Smooth muscle cell of the coronary artery (primary cell): ENCODE data around the gene ZNF648. TPM values are rescaled to one million over a fixed set of nuclear protein-coding genes. Genes with fewer than 3 reads are reported as not detected.

Source experiments
- total RNA-seq: library from RNA; depleted of rRNA; stranded (reverse); fragments of >200 nt; gene quantifications from 2 replicates; pipeline ENCODE4 v1.2.3, GENCODE V29; 2014; ENCODE audit warnings: low replicate concordance

ZNF648 gene
- not detected in 2 replicates for total RNA-seq

DNA sequence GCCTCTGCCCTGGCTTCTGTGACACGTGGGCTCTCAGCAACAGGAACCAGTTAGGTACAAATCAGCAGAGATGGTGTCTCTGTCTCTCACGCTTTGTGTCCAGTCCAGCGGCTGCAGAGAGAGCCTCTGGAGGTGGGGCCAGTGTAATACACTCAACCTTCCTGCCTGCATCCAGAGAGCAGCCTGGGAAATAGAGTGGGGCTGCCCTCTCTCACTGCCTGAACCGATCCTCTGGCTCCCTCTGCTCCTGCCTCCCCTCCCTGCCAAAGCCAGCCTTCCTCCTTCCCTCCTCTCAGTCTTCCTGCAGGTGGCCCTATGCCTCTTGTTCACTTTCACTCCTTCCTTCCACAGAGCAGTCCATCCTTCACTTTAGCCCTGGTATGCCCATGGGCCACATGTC is at the start of gene ZNF648:
Gene ZNF648 (minus strand): TSS at position 119 of the 400 bp plus-strand sequence. CDS start 3,702 bp downstream, outside the sequence.

